Effector memory CD8-positive, alpha-beta T cell (primary cell): ENCODE results near the gene CRELD1.
"Not testable (repeated sequence)": the region's sequence is repeated elsewhere in the genome, so short reads cannot be mapped to it uniquely, and the experiment has no call there.

Experiments
- ATAC-seq: fragments of 150-1000 bp; cut with Tn5 transposase; replicated peaks from 2 replicates; pipeline ENCODE4 v1.10.0; 2021; ENCODE audit warnings: mild to moderate bottlenecking, moderate library complexity
- DNase-seq, 3 experiments: peaks; one replicate each; pipeline ENCODE4 v3.0.0; 2021
- H3K27ac Mint-ChIP-seq, 2 donors: one replicate each; pipeline ENCODE4 v1.8.0; 2022; ENCODE audit warnings: mild to moderate bottlenecking in 2 of 2, mixed read lengths in 2 of 2, moderate library complexity in 2 of 2
- H3K27me3 Mint-ChIP-seq, 2 donors: one replicate each; pipeline ENCODE4 v1.8.0; 2022; ENCODE audit warnings: mixed read lengths in 2 of 2
- H3K36me3 Mint-ChIP-seq: one replicate; pipeline ENCODE4 v1.8.0; 2022; ENCODE audit warnings: mild to moderate bottlenecking, moderate library complexity, mixed read lengths; ENCODE audit not compliant: insufficient read depth
- H3K4me1 Mint-ChIP-seq, 2 donors: one replicate each; pipeline ENCODE4 v1.8.0; 2022; ENCODE audit warnings: low read depth in 2 of 2, mixed read lengths in 2 of 2
- H3K4me3 Mint-ChIP-seq, 2 donors: one replicate each; pipeline ENCODE4 v1.8.0; 2022; ENCODE audit warnings: mild to moderate bottlenecking in 2 of 2, mixed read lengths in 2 of 2, moderate library complexity in 2 of 2
- H3K9me3 Mint-ChIP-seq, 2 donors: one replicate each; pipeline ENCODE4 v1.8.0; 2022; ENCODE audit warnings: mixed read lengths in 2 of 2

CRELD1 gene

DNA sequence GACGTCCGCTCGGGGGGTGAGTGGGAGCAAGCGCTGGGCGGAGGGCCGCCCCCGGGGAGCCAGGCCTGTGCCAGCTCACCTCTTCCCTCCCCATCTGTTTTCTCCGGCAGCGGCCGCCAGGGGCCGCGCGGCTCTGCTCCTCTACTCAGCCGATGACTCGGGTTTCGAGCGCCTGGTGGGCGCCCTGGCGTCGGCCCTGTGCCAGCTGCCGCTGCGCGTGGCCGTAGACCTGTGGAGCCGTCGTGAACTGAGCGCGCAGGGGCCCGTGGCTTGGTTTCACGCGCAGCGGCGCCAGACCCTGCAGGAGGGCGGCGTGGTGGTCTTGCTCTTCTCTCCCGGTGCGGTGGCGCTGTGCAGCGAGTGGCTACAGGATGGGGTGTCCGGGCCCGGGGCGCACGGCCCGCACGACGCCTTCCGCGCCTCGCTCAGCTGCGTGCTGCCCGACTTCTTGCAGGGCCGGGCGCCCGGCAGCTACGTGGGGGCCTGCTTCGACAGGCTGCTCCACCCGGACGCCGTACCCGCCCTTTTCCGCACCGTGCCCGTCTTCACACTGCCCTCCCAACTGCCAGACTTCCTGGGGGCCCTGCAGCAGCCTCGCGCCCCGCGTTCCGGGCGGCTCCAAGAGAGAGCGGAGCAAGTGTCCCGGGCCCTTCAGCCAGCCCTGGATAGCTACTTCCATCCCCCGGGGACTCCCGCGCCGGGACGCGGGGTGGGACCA is 632 bp upstream of the CRELD1 start:
- Mint-ChIP-seq H3K4me1 (peaks cover 30 to 36% of the 10 kb centered on the region in 2 donors), H3K4me3 (peak overlapping the region; percentile 94 to 97), H3K27me3 (no peaks in the 10 kb centered on the region), H3K9me3 (no peaks in the 10 kb centered on the region), H3K27ac (peak overlapping the region; percentile 98 to 100), H3K36me3 (peaks cover 21% of the 10 kb centered on the region)
- DNase-seq = peak; percentile 80 to 82 (median 80)
- peak; percentile 69 for ATAC-seq

- ATAC-seq (peak; percentile 6), DNase-seq (no peak)
- peak overlapping the region; percentile 94 to 97 for H3K4me3 Mint-ChIP-seq
- H3K27me3 Mint-ChIP-seq = no peaks in the 10 kb centered on the region
- H3K4me1 Mint-ChIP-seq = peaks cover 30 to 36% of the 10 kb centered on the region in 2 donors
- H3K9me3 Mint-ChIP-seq = no peaks in the 10 kb centered on the region
- peaks cover 25% of the 10 kb centered on the region for H3K36me3 Mint-ChIP-seq
- H3K27ac Mint-ChIP-seq = peak overlapping the region; percentile 98 to 100
Observed at GRCh38 chr3:9934235-9934621, 594 bp downstream of the CRELD1 start.

- Mint-ChIP-seq H3K36me3 (peaks cover 25% of the 10 kb centered on the region), H3K4me3 (peak overlapping the region; percentile 94 to 97), H3K27me3 (no peaks in the 10 kb centered on the region), H3K27ac (peak overlapping the region; percentile 98 to 100), H3K9me3 (no peaks in the 10 kb centered on the region), H3K4me1 (peaks cover 30 to 36% of the 10 kb centered on the region in 2 donors)
- no peak for DNase-seq
- ATAC-seq = no peak
Observed at GRCh38 chr3:9934993-9935392, 1.4 kb downstream of the CRELD1 start.

GRCh38 chr3:9935966-9936510 is 2.4 kb downstream of the CRELD1 start:
- DNase-seq (no peak), ATAC-seq (no peak)
- Mint-ChIP-seq H3K27me3 (no peaks in the 10 kb centered on the region), H3K36me3 (peaks cover 27% of the 10 kb centered on the region), H3K27ac (peak overlapping the region in 1 of 2 donors; percentile 100), H3K9me3 (no peaks in the 10 kb centered on the region), H3K4me1 (peaks cover 28 to 36% of the 10 kb centered on the region in 2 donors), H3K4me3 (peak overlapping the region in 1 of 2 donors; percentile 25)

GRCh38 chr3:9937486-9938238 is 4.0 kb downstream of the CRELD1 start:
- no peak overlapping the region for H3K4me3 Mint-ChIP-seq
- peaks cover 22% of the 10 kb centered on the region for H3K36me3 Mint-ChIP-seq
- H3K27ac Mint-ChIP-seq = no peak overlapping the region
- ATAC-seq = no peak
- H3K27me3 Mint-ChIP-seq = no peaks in the 10 kb centered on the region
- peaks cover 25 to 27% of the 10 kb centered on the region in 2 donors for H3K4me1 Mint-ChIP-seq
- DNase-seq = no peak
- H3K9me3 Mint-ChIP-seq = no peaks in the 10 kb centered on the region

DNA sequence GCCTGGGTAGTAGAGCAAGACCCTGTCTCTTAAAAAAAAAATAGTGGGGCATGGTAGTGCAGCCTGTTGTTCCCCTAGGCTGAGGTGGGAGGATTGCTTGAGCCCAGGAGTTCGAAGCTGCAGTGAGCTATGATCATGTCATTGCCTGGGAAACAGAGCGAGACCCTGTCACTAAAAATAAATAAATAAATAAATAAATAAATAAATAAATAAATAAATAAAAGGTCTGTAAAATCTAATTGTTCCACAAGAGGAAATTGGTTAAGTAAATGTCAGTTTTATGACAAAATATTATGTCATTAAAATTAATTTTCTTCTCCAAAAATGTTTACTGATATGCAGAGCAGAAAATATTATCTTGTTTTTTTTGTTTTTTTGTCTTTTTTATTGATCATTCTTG is 5.3 kb downstream of the CRELD1 start:
- peaks cover 19 to 23% of the 10 kb centered on the region in 2 donors for H3K4me1 Mint-ChIP-seq
- ATAC-seq = no peak

GRCh38 chr3:9939906-9940305 is 6.3 kb downstream of the CRELD1 start:
- peaks cover 9 to 13% of the 10 kb centered on the region in 2 donors for H3K4me1 Mint-ChIP-seq
- H3K27ac Mint-ChIP-seq = not testable (repeated sequence)

More for the DNA sequence above, 5.3 kb downstream of the CRELD1 start:
- Mint-ChIP-seq H3K27me3 (no peaks in the 10 kb centered on the region), H3K27ac (no peak overlapping the region), H3K9me3 (no peaks in the 10 kb centered on the region), H3K36me3 (peaks cover 9% of the 10 kb centered on the region), H3K4me3 (no peak overlapping the region)
- DNase-seq = no peak

DNA sequence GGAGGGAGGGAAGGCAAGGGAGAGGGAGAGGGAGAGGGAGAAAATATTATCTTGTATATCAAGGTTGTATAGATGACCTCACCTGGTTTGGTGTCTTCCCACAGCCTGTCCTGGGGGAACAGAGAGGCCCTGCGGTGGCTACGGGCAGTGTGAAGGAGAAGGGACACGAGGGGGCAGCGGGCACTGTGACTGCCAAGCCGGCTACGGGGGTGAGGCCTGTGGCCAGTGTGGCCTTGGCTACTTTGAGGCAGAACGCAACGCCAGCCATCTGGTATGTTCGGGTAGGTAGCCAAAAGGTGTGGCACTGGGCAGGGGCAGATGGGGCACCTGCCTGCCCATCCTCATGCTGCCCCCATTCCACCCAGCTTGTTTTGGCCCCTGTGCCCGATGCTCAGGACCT is 7.1 kb downstream of the CRELD1 start:
- Mint-ChIP-seq H3K9me3 (no peaks in the 10 kb centered on the region), H3K4me1 (peaks cover under 1 to 5% of the 10 kb centered on the region in 2 donors), H3K27ac (no peak overlapping the region), H3K27me3 (no peaks in the 10 kb centered on the region), H3K36me3 (peaks cover 6% of the 10 kb centered on the region), H3K4me3 (no peak overlapping the region)
- ATAC-seq = no peak
- no peak for DNase-seq

More at GRCh38 chr3:9939906-9940305, 6.3 kb downstream of the CRELD1 start:
- not testable (repeated sequence) for H3K36me3 Mint-ChIP-seq, H3K4me3 Mint-ChIP-seq, ATAC-seq, DNase-seq, H3K27me3 Mint-ChIP-seq, H3K9me3 Mint-ChIP-seq

DNA sequence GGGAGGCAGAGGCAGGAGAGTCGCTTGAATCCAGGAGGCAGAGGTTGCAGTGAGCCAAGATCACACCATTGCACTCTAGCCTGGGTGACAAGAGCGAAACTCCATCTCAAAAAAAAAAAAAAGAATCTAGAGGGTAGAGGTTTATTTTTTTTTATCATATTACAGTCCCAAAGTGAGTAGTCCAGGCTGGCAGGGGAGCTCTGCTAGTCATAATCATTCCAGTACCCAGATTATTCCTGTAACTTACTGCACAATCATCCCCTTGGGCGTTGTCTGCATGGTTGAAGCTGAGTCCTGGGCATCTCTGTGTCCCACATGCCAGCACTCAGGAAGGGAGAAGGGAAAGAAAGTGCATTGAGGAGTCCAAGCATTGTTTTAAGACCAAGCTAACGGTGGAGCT is 8.5 kb downstream of the CRELD1 start:
- Mint-ChIP-seq H3K27me3 (no peaks in the 10 kb centered on the region), H3K27ac (peak overlapping the region in 1 of 2 donors; percentile 60), H3K9me3 (no peaks in the 10 kb centered on the region), H3K4me1 (peaks cover 0 to 3% of the 10 kb centered on the region in 2 donors), H3K36me3 (peaks cover 6% of the 10 kb centered on the region), H3K4me3 (no peak overlapping the region)
- no peak for DNase-seq
- no peak for ATAC-seq

- Mint-ChIP-seq H3K4me1 (peaks cover 0 to 3% of the 10 kb centered on the region in 2 donors), H3K4me3 (no peak overlapping the region), H3K36me3 (peaks cover 6% of the 10 kb centered on the region), H3K27ac (no peak overlapping the region), H3K27me3 (no peaks in the 10 kb centered on the region), H3K9me3 (no peaks in the 10 kb centered on the region)
- DNase-seq (no peak), ATAC-seq (no peak)
Observed at GRCh38 chr3:9942934-9943690, 9.5 kb downstream of the CRELD1 start.

DNA sequence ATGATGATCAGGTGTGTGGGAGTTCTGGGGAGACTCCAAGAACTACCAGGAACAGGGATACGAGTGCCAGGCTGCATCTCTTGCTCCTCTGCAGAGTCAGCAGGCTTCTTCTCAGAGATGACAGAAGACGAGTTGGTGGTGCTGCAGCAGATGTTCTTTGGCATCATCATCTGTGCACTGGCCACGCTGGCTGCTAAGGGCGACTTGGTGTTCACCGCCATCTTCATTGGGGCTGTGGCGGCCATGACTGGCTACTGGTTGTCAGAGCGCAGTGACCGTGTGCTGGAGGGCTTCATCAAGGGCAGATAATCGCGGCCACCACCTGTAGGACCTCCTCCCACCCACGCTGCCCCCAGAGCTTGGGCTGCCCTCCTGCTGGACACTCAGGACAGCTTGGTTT is 10.6 kb downstream of the CRELD1 start:
- Mint-ChIP-seq H3K9me3 (no peaks in the 10 kb centered on the region), H3K27ac (no peak overlapping the region), H3K4me1 (peaks cover 0 to 3% of the 10 kb centered on the region in 2 donors), H3K36me3 (peaks cover 3% of the 10 kb centered on the region), H3K4me3 (no peak overlapping the region), H3K27me3 (no peaks in the 10 kb centered on the region)
- ATAC-seq (no peak), DNase-seq (no peak)

DNA sequence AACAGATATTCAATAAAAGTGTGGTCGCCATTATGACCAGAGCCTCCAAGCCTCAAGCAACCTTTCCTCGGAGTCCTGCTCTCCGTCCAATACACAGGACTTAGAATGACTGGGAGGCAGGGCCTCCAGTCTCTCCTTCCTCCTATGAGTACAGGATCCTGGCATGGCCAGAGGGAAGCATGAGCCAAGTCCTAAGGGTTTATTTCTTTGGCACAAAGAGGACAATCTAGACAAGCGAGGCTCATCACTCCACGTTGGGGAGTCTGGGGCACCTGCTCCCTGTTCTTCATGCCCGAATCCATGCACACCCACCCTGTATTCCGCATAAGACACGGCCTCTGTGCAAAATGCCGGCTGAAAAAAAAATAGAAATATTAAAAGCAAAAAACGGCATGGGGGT is 11.7 kb downstream of the CRELD1 start:
- no peak overlapping the region for H3K27ac Mint-ChIP-seq
- no peaks in the 10 kb centered on the region for H3K27me3 Mint-ChIP-seq
- ATAC-seq (no peak), DNase-seq (no peak)
- no peaks in the 10 kb centered on the region for H3K9me3 Mint-ChIP-seq
- peaks cover 5% of the 10 kb centered on the region for H3K36me3 Mint-ChIP-seq
- peak overlapping the region in 1 of 2 donors; percentile 43 for H3K4me3 Mint-ChIP-seq
- peaks cover 0 to 5% of the 10 kb centered on the region in 2 donors for H3K4me1 Mint-ChIP-seq
